ENCODE measurements around the gene GPR17.

Gene GPR17

GRCh38 chr2:127623388-127624319 lies 22.3 kb upstream of the GPR17 start:
- H3K27ac Mint-ChIP-seq: no peak overlapping the region
- no peaks in the 10 kb centered on the region for H3K36me3 Mint-ChIP-seq
- H3K27me3 Mint-ChIP-seq: no peaks in the 10 kb centered on the region
- H3K9me3 Mint-ChIP-seq (ENCODE audit: low read depth): no peaks in the 10 kb centered on the region
- no peak overlapping the region for H3K4me3 Mint-ChIP-seq
- no peaks in the 10 kb centered on the region for H3K4me1 Mint-ChIP-seq (ENCODE audit: low read depth)

- H3K27me3 Mint-ChIP-seq: no peaks in the 10 kb centered on the region
- no peaks in the 10 kb centered on the region for H3K36me3 Mint-ChIP-seq
- H3K4me1 Mint-ChIP-seq (ENCODE audit: low read depth): no peaks in the 10 kb centered on the region
- H3K27ac Mint-ChIP-seq: no peak overlapping the region
- no peaks in the 10 kb centered on the region for H3K9me3 Mint-ChIP-seq (ENCODE audit: low read depth)
- no peak overlapping the region for H3K4me3 Mint-ChIP-seq
These were observed 21.6 kb upstream of the GPR17 start for GRCh38 chr2:127624320-127624755.

GRCh38 chr2:127624756-127625571 lies 21.0 kb upstream of the GPR17 start:
- no peaks in the 10 kb centered on the region for H3K36me3 Mint-ChIP-seq
- no peaks in the 10 kb centered on the region for H3K27me3 Mint-ChIP-seq
- H3K4me1 Mint-ChIP-seq (ENCODE audit: low read depth): no peaks in the 10 kb centered on the region
- H3K4me3 Mint-ChIP-seq: no peak overlapping the region
- H3K9me3 Mint-ChIP-seq (ENCODE audit: low read depth): no peaks in the 10 kb centered on the region
- H3K27ac Mint-ChIP-seq: no peak overlapping the region

- peaks cover 3% of the 10 kb centered on the region for H3K4me1 Mint-ChIP-seq (ENCODE audit: low read depth)
These were observed 20.4 kb upstream of the GPR17 start for GRCh38 chr2:127625572-127625951.

GRCh38 chr2:127626175-127626574 lies 19.8 kb upstream of the GPR17 start:
- Mint-ChIP-seq H3K4me3 (no peak overlapping the region), H3K36me3 (no peaks in the 10 kb centered on the region), H3K27ac (no peak overlapping the region), H3K9me3 (ENCODE audit: low read depth) (no peaks in the 10 kb centered on the region), H3K4me1 (ENCODE audit: low read depth) (peaks cover 5% of the 10 kb centered on the region), H3K27me3 (no peaks in the 10 kb centered on the region)

More at GRCh38 chr2:127625572-127625951, 20.4 kb upstream of the GPR17 start:
- Mint-ChIP-seq H3K9me3 (ENCODE audit: low read depth) (no peaks in the 10 kb centered on the region), H3K36me3 (no peaks in the 10 kb centered on the region), H3K4me3 (no peak overlapping the region), H3K27me3 (no peaks in the 10 kb centered on the region), H3K27ac (no peak overlapping the region)

- H3K9me3 Mint-ChIP-seq (ENCODE audit: low read depth): no peaks in the 10 kb centered on the region
- H3K36me3 Mint-ChIP-seq: no peaks in the 10 kb centered on the region
- H3K4me1 Mint-ChIP-seq (ENCODE audit: low read depth): peaks cover 5% of the 10 kb centered on the region
- no peak overlapping the region for H3K4me3 Mint-ChIP-seq
- H3K27ac Mint-ChIP-seq: no peak overlapping the region
- H3K27me3 Mint-ChIP-seq: no peaks in the 10 kb centered on the region
These were observed 18.8 kb upstream of the GPR17 start for GRCh38 chr2:127626917-127627739.

- no peak overlapping the region for H3K4me3 Mint-ChIP-seq
- H3K27ac Mint-ChIP-seq: no peak overlapping the region
- H3K36me3 Mint-ChIP-seq: no peaks in the 10 kb centered on the region
- no peaks in the 10 kb centered on the region for H3K27me3 Mint-ChIP-seq
- peaks cover 6% of the 10 kb centered on the region for H3K4me1 Mint-ChIP-seq (ENCODE audit: low read depth)
- no peaks in the 10 kb centered on the region for H3K9me3 Mint-ChIP-seq (ENCODE audit: low read depth)
These were observed 18.0 kb upstream of the GPR17 start for GRCh38 chr2:127627740-127628571.

- no peaks in the 10 kb centered on the region for H3K36me3 Mint-ChIP-seq
- H3K27me3 Mint-ChIP-seq: no peaks in the 10 kb centered on the region
- peaks cover 15% of the 10 kb centered on the region for H3K4me1 Mint-ChIP-seq (ENCODE audit: low read depth)
- no peak overlapping the region for H3K27ac Mint-ChIP-seq
- no peaks in the 10 kb centered on the region for H3K9me3 Mint-ChIP-seq (ENCODE audit: low read depth)
- no peak overlapping the region for H3K4me3 Mint-ChIP-seq
These were observed 17.0 kb upstream of the GPR17 start for GRCh38 chr2:127628767-127629614.

GRCh38 chr2:127629637-127630036 lies 16.3 kb upstream of the GPR17 start:
- H3K4me3 Mint-ChIP-seq: no peak overlapping the region
- no peak overlapping the region for H3K27ac Mint-ChIP-seq
- H3K9me3 Mint-ChIP-seq (ENCODE audit: low read depth): no peaks in the 10 kb centered on the region
- no peaks in the 10 kb centered on the region for H3K27me3 Mint-ChIP-seq
- H3K4me1 Mint-ChIP-seq (ENCODE audit: low read depth): peaks cover 15% of the 10 kb centered on the region
- H3K36me3 Mint-ChIP-seq: no peaks in the 10 kb centered on the region

- no peaks in the 10 kb centered on the region for H3K9me3 Mint-ChIP-seq (ENCODE audit: low read depth)
These were observed 15.7 kb upstream of the GPR17 start for GRCh38 chr2:127630096-127630863.

GRCh38 chr2:127630864-127631540 lies 15.0 kb upstream of the GPR17 start:
- Mint-ChIP-seq H3K4me3 (no peak overlapping the region), H3K36me3 (no peaks in the 10 kb centered on the region), H3K9me3 (ENCODE audit: low read depth) (no peaks in the 10 kb centered on the region), H3K4me1 (ENCODE audit: low read depth) (peaks cover 23% of the 10 kb centered on the region), H3K27ac (no peak overlapping the region), H3K27me3 (no peaks in the 10 kb centered on the region)

More at GRCh38 chr2:127630096-127630863, 15.7 kb upstream of the GPR17 start:
- Mint-ChIP-seq H3K27me3 (no peaks in the 10 kb centered on the region), H3K27ac (no peak overlapping the region), H3K36me3 (no peaks in the 10 kb centered on the region), H3K4me3 (no peak overlapping the region), H3K4me1 (ENCODE audit: low read depth) (peaks cover 19% of the 10 kb centered on the region)

GRCh38 chr2:127631541-127631996 lies 14.4 kb upstream of the GPR17 start:
- Mint-ChIP-seq H3K9me3 (ENCODE audit: low read depth) (no peaks in the 10 kb centered on the region), H3K27me3 (no peaks in the 10 kb centered on the region), H3K4me1 (ENCODE audit: low read depth) (peaks cover 27% of the 10 kb centered on the region), H3K27ac (no peak overlapping the region), H3K36me3 (no peaks in the 10 kb centered on the region), H3K4me3 (no peak overlapping the region)

Measured in activated naive CD8-positive, alpha-beta T cell (primary cell).